HG03460 (cell line): Measurements from ENCODE around the gene GALNT18.

ENCODE experiments used
- ATAC-seq: cut with Tn5 transposase; IDR thresholded peaks from one replicate; pipeline ENCODE4 v1.9.1; 2021; ENCODE audit not compliant: unreplicated experiment

GALNT18 gene

DNA sequence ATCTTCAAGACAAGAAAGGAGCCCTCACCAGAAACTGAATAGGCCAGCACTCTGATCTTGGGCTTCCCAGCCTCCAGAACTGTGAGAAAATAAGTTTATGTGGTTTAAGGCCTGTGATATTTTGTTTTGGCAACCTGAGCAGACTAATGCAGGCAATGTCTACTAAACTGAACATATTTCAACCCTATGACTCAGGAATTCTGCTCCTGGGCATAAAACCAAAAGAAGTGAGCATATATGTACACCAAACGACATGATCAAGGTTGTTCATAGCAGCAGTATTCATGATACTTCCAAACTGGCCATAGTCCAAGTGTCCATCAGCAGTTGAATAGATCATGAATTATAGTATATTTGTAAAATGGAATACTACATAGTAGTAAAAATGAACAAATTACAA, 297.7 kb downstream of the GALNT18 start:
- ATAC-seq: no peak

DNA sequence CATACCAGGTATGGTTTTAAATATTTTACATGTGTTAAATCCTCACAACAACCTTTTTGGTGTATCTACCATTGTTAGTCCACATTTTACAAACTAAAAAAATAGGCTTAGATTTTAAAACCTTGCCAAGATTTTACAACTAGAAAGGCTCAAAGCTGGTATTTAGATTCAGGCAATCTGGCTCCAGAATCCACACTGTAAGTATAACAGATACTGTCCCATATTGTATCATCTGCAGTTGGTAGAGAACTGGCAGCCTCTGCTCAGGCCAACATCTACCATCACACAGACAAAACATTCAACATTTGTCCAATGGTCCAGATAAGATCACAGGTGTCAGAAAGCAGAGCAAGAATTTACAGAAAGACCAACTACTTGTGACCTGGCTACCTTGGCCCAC, 299.7 kb downstream of the GALNT18 start:
- no peak for ATAC-seq

- ATAC-seq: no peak
Measured at GRCh38 chr11:11320825-11321224, 301.0 kb downstream of the GALNT18 start.

DNA sequence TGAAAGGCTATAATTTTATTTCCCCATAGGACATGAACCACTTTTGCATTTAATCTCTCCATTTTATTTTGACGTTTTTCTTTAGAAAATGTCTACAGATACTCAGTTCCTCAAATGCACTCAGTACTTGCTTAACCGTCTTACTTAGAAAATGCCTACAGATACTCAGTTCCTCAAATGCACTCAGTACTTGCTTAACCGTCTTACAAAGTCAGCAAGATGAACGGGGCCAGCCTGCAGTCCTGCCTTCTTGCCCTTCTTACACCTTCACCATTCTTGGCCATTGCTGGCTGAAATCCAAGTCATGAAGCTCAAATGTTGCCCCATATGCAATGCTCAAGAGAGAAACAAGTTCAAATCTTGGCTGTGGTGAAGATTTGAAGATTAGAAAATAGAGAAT, 302.8 kb downstream of the GALNT18 start:
- ATAC-seq: no peak

DNA sequence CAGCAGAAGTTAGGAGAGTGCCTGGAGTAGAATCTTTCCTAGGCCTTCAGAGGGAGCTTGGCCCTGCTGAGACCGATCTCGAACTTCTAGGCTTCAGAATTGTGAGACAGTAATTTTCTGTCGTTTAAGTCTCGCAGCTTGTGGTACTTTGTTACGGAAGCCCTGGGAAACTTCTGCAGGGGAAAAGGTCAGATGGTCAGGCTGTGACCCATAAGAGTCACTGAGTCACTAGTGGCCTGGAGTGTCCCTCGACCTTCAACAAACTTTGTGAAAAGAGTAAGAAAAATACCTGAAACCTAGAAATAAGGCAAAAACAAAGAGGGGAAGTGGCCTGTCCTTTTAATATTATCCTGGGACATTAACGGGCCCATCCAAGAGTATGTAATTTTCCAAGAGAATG, 303.3 kb downstream of the GALNT18 start:
- no peak for ATAC-seq

- ATAC-seq: no peak
Measured at GRCh38 chr11:11316651-11317230, 305.1 kb downstream of the GALNT18 start.

DNA sequence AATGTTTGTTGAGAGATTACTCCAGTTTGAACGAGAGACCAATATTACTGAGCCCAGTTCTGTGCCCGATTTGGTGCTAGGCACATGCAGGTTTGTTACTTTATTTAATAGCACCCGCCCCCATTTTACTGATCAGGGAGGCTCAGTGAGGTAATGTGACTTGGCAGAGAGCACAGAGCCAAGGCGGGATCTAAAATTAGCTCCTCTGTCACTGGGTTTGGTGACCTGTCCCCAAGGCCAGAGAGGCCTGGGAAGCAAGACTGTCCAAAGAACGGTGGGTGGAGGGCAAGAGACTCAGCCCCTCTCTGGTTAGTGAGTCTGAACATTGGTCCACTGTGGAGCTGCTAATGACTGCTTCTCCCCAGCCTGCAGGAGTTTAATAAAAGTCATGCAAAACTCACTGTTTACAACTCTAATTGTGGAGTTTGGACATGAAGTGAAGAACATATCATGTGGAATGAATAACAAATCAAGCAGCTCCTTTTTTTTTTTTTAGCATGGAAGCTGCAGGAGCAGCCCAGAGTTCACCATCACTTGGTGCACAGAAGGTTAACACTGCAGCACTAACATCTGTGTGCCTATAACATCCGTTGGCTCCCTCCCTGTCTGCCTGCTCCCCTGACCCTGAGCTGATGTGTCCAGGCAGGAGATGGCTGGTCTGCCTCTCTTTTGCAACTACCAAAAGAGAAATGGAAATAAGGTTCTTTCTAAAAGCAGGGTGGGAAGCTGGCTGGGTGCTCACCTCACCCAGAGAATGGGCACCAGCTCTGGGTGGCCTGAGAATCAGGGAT, 307.7 kb downstream of the GALNT18 start:
- no peak for ATAC-seq

GRCh38 chr11:11313426-11313825, 308.4 kb downstream of the GALNT18 start:
- ATAC-seq: no peak

GRCh38 chr11:11312738-11313137, 309.1 kb downstream of the GALNT18 start:
- no peak for ATAC-seq

GRCh38 chr11:11311169-11311568, 310.6 kb downstream of the GALNT18 start:
- no peak for ATAC-seq

GRCh38 chr11:11309906-11310305, 311.9 kb downstream of the GALNT18 start:
- ATAC-seq: no peak

GRCh38 chr11:11308249-11308648, 313.6 kb downstream of the GALNT18 start:
- ATAC-seq: no peak

DNA sequence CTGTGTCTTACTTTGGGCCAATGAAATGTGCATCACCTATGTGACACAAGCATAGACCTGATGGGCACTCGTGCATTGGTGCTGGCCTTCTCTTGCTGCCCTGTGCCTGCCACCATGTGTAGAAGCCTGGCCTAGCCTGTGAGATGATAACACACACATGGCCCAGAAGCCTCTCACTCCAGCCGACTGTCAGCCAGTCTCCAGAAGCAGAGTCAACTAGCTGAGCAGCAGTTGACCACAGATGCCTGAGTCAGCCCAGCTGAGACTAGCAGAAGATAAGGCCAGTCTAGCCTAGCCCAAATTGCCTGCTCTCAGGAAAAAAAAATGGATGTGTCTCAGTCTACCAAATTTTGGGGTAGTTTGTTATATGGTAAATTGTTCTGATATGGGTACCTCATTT, 314.9 kb downstream of the GALNT18 start:
- no peak for ATAC-seq

- ATAC-seq: no peak
Measured at GRCh38 chr11:11304550-11304949, 317.3 kb downstream of the GALNT18 start.

- ATAC-seq: no peak
Measured at GRCh38 chr11:11302565-11302964, 319.2 kb downstream of the GALNT18 start.

GRCh38 chr11:11301212-11301611, 320.6 kb downstream of the GALNT18 start:
- no peak for ATAC-seq

GRCh38 chr11:11297578-11297977, 324.2 kb downstream of the GALNT18 start:
- no peak for ATAC-seq

GRCh38 chr11:11296434-11296833, 325.4 kb downstream of the GALNT18 start:
- ATAC-seq: no peak

DNA sequence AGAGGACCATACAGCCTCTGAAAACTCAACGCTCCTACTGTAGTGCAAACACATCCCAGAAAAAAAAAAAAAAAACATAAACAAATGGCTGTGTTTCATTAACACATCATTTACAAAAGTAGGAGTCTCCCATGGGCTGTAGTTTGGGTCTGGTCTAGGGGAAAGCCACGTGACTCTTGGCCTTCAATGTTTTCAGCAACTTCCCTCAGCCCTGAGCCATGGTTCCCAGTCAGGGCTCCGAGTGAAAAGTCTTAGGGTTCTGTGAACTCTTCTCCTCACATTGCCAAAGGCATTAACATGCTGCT, 327.3 kb downstream of the GALNT18 start:
- no peak for ATAC-seq

- no peak for ATAC-seq
Measured at GRCh38 chr11:11293798-11294550, 327.8 kb downstream of the GALNT18 start.

DNA sequence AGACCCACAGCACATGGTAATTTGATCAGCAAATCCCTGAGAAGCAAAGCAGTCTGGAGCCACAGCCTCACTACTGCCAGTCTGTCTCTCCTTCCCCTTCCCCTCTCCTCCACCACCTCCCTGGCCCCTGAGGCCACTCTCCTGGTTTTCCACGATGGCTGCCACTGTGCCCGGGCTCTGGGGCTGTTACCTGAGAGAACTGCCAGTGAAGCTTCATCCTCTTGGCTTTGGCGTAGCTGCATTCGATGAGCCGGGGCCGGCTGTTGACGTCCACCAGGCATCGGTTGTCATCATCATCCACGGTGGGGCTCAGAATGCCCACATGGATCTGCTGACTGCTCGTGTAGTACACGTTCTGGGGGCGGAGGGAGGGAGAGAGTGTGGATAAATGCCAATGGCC, 329.0 kb downstream of the GALNT18 start:
- no peak for ATAC-seq
